ENCODE measurements around the gene CR1.

The CR1 gene

GRCh38 chr1:207646171-207646570 is 150.2 kb downstream of the CR1 start:
- DNase-seq (no peak), ATAC-seq (ENCODE audit: insufficient read depth, low read depth) (no peak)
- no peaks in the 10 kb centered on the region for H3K36me3 ChIP-seq (ENCODE audit: insufficient read depth, low read length)
- no peaks in the 10 kb centered on the region for H3K9me3 ChIP-seq (ENCODE audit: insufficient read depth, low read length, severe bottlenecking)
- no peaks in the 10 kb centered on the region for H4K20me1 ChIP-seq (ENCODE audit: insufficient read depth, low read length)
- H3K79me2 ChIP-seq (ENCODE audit: insufficient read depth, low read length): no peaks in the 10 kb centered on the region
- TF ChIP-seq EZH2 (IDR thresholded peaks at IDR 0.05; ENCODE audit: borderline replicate concordance, low read depth, low read length, severe bottlenecking) (no peak), CTCF (IDR thresholded peaks at IDR 0.05; ENCODE audit: borderline replicate concordance, extremely low read depth, low read length, poor library complexity, severe bottlenecking) (no peak)
- H2AFZ ChIP-seq (ENCODE audit: low read depth, low read length): no peak overlapping the region
- no peak overlapping the region for H3K4me2 ChIP-seq (ENCODE audit: insufficient read depth, low read length)
- H3K27ac ChIP-seq (ENCODE audit: low read length): no peak overlapping the region
- H3K9ac ChIP-seq (ENCODE audit: low read depth, low read length): no peak overlapping the region
- no peak overlapping the region for H3K4me3 ChIP-seq (ENCODE audit: low read depth in 1 of 2, low read length in 2 of 2)
- no peaks in the 10 kb centered on the region for H3K4me1 ChIP-seq (ENCODE audit: insufficient read depth, low read length)
- peaks cover 18% of the 10 kb centered on the region for H3K27me3 ChIP-seq (ENCODE audit: insufficient read depth, low read length, poor library complexity)

DNA sequence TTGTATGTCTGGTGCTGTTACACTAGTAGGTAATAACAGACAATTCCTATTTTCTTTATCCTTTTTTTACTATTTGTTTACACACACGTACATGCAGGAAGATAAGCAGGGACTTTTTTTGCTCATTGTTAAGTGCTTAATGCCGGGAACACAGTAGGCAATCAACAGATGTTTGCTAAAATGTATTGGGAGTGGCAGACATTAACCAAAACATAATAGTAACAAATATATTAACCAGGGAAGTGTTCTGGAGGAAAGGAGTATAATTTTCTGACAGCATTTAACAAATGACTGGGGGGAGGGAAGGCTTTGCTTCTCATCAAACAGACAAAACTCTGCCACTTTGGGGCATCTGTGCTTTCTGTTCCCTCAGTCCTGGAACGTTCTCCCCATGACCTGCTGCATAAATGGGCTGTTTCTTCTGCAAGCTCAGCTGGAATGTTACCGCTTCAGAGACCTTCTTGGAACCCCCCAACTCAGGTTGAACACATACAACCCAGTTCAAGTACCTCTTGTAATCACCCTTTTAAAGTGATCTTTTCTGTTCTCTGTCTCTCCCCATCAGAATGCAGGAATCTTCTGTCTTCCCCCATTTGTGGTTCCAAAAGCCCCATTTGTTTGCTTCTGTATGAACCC is 151.1 kb downstream of the CR1 start:
- ATAC-seq (ENCODE audit: insufficient read depth, low read depth): no peak
- Histone ChIP-seq H3K36me3 (ENCODE audit: insufficient read depth, low read length) (no peaks in the 10 kb centered on the region), H3K9me3 (ENCODE audit: insufficient read depth, low read length, severe bottlenecking) (no peaks in the 10 kb centered on the region), H3K9ac (ENCODE audit: low read depth, low read length) (no peak overlapping the region), H3K79me2 (ENCODE audit: insufficient read depth, low read length) (no peaks in the 10 kb centered on the region), H4K20me1 (ENCODE audit: insufficient read depth, low read length) (no peaks in the 10 kb centered on the region), H3K4me2 (ENCODE audit: insufficient read depth, low read length) (no peak overlapping the region), H2AFZ (ENCODE audit: low read depth, low read length) (no peak overlapping the region), H3K4me3 (ENCODE audit: low read depth in 1 of 2, low read length in 2 of 2) (no peak overlapping the region), H3K4me1 (ENCODE audit: insufficient read depth, low read length) (no peaks in the 10 kb centered on the region), H3K27me3 (ENCODE audit: insufficient read depth, low read length, poor library complexity) (peaks cover 18% of the 10 kb centered on the region), H3K27ac (ENCODE audit: low read length) (no peak overlapping the region)
- no peak for DNase-seq
- TF ChIP-seq CTCF (IDR thresholded peaks at IDR 0.05; ENCODE audit: borderline replicate concordance, extremely low read depth, low read length, poor library complexity, severe bottlenecking) (no peak), EZH2 (IDR thresholded peaks at IDR 0.05; ENCODE audit: borderline replicate concordance, low read depth, low read length, severe bottlenecking) (no peak)

GRCh38 chr1:207647671-207648333 is 151.8 kb downstream of the CR1 start:
- H3K9ac ChIP-seq (ENCODE audit: low read depth, low read length): no peak overlapping the region
- no peaks in the 10 kb centered on the region for H3K79me2 ChIP-seq (ENCODE audit: insufficient read depth, low read length)
- ATAC-seq (ENCODE audit: insufficient read depth, low read depth) (no peak), DNase-seq (no peak)
- peaks cover 14% of the 10 kb centered on the region for H3K27me3 ChIP-seq (ENCODE audit: insufficient read depth, low read length, poor library complexity)
- no peaks in the 10 kb centered on the region for H3K36me3 ChIP-seq (ENCODE audit: insufficient read depth, low read length)
- no peaks in the 10 kb centered on the region for H3K4me1 ChIP-seq (ENCODE audit: insufficient read depth, low read length)
- H4K20me1 ChIP-seq (ENCODE audit: insufficient read depth, low read length): no peaks in the 10 kb centered on the region
- no peak overlapping the region for H3K4me3 ChIP-seq (ENCODE audit: low read depth in 1 of 2, low read length in 2 of 2)
- H2AFZ ChIP-seq (ENCODE audit: low read depth, low read length): no peak overlapping the region
- H3K4me2 ChIP-seq (ENCODE audit: insufficient read depth, low read length): no peak overlapping the region
- TF ChIP-seq CTCF (IDR thresholded peaks at IDR 0.05; ENCODE audit: borderline replicate concordance, extremely low read depth, low read length, poor library complexity, severe bottlenecking) (no peak), EZH2 (IDR thresholded peaks at IDR 0.05; ENCODE audit: borderline replicate concordance, low read depth, low read length, severe bottlenecking) (no peak)
- H3K9me3 ChIP-seq (ENCODE audit: insufficient read depth, low read length, severe bottlenecking): no peaks in the 10 kb centered on the region
- H3K27ac ChIP-seq (ENCODE audit: low read length): no peak overlapping the region
